Astrocyte of the cerebellum (primary cell): Measurements from ENCODE around the gene LCLAT1.
"Not testable (repeated sequence)": the region's sequence is repeated elsewhere in the genome, so short reads cannot be mapped to it uniquely, and the experiment has no call there.

ENCODE experiments used
- DNase-seq: peaks from one replicate; pipeline ENCODE4 v3.0.0-alpha.2; 2011; ENCODE audit warnings: low read depth
- H3K4me3 ChIP-seq: 2 replicates; pipeline ENCODE4 v1.5.1; 2011; ENCODE audit warnings: mild to moderate bottlenecking, low read depth, low read length, moderate library complexity
- CTCF ChIP-seq: IDR thresholded peaks from 2 replicates; pipeline ENCODE4 v1.5.1; 2012; ENCODE audit warnings: low read length, low read depth, moderate library complexity, mild to moderate bottlenecking; ENCODE audit errors: missing control alignments
- in situ Hi-C: cut with HindIII; loops from 2 replicates; pipeline ENCODE4 v1.10.0; 2017; ENCODE audit warnings: low sequenced_read_pairs

The LCLAT1 gene

GRCh38 chr2:30500699-30501098 is 53.7 kb downstream of the LCLAT1 start:
- no peak overlapping the region for H3K4me3 ChIP-seq
- in situ Hi-C loops, result no loop called here
- no peak for TF ChIP-seq CTCF
- DNase-seq, result no peak

- in situ Hi-C loops, result no loop called here
- TF ChIP-seq CTCF, result no peak
- no peak for DNase-seq
- no peak overlapping the region for H3K4me3 ChIP-seq
Observed at GRCh38 chr2:30502310-30502709, 55.3 kb downstream of the LCLAT1 start.

- DNase-seq, result no peak
- no peak for TF ChIP-seq CTCF
- in situ Hi-C loops, result no loop called here
- H3K4me3 ChIP-seq, result no peak overlapping the region
Observed at GRCh38 chr2:30503007-30503694, 56.1 kb downstream of the LCLAT1 start.

- H3K4me3 ChIP-seq, result no peak overlapping the region
Observed at GRCh38 chr2:30503695-30504052, 56.6 kb downstream of the LCLAT1 start.

GRCh38 chr2:30504731-30505130 is 57.7 kb downstream of the LCLAT1 start:
- DNase-seq, result no peak
- H3K4me3 ChIP-seq, result no peak overlapping the region
- TF ChIP-seq CTCF, result no peak
- in situ Hi-C loops, result no loop called here

More at GRCh38 chr2:30503695-30504052, 56.6 kb downstream of the LCLAT1 start:
- TF ChIP-seq CTCF, result no peak
- DNase-seq, result no peak
- in situ Hi-C loops, result no loop called here

GRCh38 chr2:30505500-30506180 is 58.6 kb downstream of the LCLAT1 start:
- H3K4me3 ChIP-seq, result no peak overlapping the region
- in situ Hi-C loops, result no loop called here

GRCh38 chr2:30507460-30507859 is 60.4 kb downstream of the LCLAT1 start:
- H3K4me3 ChIP-seq, in situ Hi-C loops, DNase-seq: not testable (repeated sequence)

More at GRCh38 chr2:30505500-30506180, 58.6 kb downstream of the LCLAT1 start:
- TF ChIP-seq CTCF, result no peak
- no peak for DNase-seq
